Measurements from ENCODE around the gene OR10A6. TPM values are rescaled to one million over a fixed set of nuclear protein-coding genes. Genes with fewer than 3 reads are reported as not detected.

The OR10A6 gene, protein sequence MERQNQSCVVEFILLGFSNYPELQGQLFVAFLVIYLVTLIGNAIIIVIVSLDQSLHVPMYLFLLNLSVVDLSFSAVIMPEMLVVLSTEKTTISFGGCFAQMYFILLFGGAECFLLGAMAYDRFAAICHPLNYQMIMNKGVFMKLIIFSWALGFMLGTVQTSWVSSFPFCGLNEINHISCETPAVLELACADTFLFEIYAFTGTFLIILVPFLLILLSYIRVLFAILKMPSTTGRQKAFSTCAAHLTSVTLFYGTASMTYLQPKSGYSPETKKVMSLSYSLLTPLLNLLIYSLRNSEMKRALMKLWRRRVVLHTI
- polyA plus RNA-seq (2013, experiment 1 of 2; ENCODE audit: insufficient read length), result not detected
- polyA plus RNA-seq (2013, experiment 2 of 2; ENCODE audit: insufficient read length), result not detected

DNA sequence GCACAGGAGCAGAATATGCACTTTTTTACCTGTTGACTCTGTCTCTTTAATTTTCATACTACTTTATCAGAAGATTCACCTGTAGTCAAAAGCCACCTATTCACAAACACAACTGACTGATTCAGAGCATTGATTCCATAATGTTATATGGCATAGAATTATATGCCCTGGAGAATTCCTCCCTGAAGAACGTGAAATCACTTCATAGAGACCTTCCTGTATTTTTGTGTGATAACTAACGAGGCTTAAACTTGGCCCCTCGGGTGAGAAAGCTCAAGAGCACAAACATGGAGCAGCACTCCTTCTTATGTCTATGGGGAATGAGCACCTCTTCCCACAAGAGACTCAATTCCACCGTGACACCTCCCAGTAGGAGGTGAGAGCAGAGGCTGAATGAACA, at the start of gene OR10A6:
OR10A6 (minus strand) TSS at position 101 of the 400 bp plus-strand sequence. CDS start 2,606 bp downstream, outside the sequence.
- no peak for DNase-seq

DNA sequence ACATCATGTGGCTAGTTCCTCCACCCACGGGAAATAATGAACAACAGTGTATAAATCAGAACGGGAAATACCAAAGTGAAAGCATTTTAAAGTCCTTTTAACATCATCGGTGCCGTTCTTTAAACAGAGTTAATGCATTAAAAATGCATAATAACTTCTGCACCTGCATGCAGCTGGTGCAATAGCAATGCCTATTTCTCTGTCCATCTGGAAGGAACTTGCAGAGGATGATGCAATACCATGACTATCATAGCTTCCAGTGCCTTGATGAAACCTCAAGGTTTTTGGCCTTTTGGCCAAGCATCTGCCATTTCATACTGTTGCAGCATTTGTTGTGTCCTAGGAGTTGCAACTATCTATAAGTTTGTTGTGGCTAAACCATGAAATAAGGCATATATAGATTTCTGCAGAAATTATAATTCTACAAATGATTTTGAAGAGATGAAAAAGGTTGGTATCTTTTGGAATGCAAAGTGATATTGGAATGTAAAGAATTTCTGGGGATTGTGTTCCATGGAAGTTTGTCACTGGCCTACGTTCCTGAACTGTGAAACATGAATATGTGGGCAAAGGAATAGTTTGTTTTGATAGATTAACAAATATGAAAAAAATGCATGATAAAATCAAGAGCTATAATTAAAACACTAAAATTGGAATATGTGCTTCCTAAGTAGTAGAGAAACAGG, 46.3 kb upstream of the OR10A6 start:
- peak; percentile 90 for DNase-seq

DNA sequence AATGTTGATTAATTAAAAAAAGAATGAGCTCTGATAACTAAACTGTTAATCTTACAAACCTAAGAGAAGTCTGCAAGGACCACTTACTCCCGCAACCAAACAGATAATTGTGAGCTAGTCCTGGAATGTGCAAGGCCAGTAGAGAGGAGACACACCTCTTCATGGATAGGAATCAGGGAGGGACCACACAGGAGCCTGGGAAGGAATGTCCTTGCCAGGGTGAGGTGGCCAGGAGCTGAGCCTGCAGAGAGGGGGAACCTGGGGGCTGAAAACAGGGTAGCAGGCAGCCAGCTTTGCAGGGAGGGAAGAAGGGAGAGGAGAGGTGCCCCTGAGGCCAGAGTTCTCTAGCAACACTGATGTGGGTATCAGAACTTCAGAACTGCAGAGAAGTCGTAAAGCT, 43.6 kb upstream of the OR10A6 start:
- peak; percentile 34 for DNase-seq

DNA sequence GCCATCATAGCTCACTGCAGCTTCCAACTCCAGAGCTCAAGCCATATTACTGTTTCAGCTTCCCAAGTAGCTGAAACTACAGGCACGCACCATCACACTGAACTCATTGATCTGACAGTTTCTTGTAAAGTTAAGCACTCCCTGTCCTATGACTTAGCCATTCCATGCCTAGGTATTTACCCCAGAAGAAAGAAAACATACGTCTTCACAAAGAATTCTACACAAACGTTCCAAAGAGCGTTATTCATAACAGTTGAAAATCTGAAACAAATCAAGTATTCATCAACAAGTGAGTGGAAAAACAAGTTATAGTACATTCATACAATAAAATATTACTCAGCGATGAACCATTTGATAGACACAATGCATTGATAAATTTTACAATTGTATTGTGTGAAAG, 41.9 kb upstream of the OR10A6 start:
- peak; percentile 54 for DNase-seq

DNA sequence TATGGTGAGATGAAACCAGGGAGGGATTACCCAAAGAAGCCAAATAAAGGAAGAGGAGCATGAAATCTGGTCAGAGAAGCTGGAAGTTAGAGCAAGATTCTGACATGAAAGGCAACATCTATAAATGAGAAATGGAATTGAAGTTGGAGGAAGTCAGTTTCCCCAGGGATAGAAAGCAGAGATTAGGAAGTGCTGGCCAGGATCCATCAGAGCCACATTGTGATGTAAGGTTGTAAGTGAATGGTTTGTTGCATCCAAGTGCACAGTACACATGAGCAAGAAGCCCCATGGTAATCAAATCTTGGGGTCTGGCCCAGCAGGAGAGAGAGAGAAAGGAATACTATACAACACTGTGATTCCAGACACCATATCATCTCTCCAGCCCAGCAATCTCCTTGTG, 40.8 kb upstream of the OR10A6 start:
- DNase-seq, result no peak

DNA sequence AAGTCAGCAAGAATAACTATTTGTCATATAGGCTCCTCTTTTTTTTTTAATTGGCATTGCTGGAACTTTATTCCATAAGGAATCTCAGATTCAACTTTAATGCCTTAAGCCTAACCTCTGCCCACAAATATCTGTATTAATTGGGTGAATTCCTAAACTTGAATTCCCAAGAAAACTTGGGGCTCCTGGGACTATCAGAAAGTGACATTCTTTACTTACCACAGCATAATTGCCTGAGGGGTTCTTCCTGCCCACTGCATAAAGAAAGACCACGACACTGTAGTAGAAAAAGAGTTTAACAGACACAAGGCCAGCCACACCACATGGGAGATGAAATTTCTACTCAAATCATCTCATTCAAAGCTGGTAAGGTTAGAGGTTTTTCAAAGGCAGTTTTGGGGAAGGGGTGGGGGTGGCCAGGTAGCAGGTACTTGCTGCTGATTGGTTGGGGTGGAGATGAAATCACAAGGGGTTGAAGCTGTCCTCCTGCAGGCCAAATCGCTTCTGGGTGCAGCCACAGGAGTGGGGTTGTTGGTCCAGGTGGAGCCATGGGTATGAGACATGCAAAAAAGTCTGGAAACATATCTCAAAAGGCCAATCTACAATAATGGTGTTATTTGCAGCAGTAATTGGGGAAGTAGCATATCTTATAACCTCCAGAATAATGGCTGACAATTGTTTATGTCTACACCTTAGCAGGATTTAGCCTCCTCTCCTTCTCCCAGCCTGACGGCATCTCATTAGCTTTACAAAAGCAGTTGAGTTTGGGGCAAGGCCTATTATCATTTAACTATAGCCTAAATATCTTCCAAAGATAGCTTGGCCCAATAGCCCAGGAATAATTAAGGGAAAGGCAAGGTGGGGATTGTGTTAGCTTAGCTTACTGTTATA, 38.9 kb upstream of the OR10A6 start:
- DNase-seq, result peak; percentile 89

DNA sequence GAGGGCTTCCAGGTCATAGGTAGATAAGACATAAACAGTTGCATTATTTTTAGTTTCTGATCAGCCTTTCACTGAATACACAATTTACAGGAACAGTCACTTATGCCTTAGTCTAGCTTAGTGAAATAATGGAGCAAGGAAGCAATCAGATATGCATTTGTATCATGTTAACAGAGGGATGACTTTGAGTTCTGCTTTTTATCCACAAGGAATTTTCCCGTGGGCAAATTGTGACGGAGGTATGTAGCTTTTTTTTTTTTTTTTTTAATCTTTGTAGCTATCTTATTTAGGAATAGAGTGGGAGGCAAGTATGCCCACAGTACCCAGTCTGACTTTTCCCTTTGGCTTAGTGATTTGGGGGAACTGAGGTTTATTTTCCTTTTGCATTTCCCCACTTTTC, 37.6 kb upstream of the OR10A6 start:
- DNase-seq, result peak; percentile 39

DNA sequence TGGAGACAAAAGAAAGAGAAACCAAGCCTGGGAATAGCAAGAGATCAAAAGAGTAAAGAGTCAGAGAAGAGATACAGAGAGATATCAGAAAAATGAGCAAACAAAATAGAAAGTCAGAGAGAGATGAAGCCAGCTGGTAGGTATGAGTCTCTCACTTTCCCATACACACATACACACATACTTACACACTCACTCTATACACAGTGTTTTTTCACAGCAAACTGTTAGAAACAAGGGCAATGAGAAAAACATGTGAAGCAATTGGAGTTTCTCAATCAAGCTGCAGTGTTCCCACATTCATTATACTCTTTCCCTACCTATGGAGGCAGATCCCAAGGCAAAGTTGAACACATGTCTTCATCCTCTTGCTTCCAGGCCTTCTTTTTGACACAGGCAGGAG, 36.8 kb upstream of the OR10A6 start:
- peak; percentile 15 for DNase-seq

DNA sequence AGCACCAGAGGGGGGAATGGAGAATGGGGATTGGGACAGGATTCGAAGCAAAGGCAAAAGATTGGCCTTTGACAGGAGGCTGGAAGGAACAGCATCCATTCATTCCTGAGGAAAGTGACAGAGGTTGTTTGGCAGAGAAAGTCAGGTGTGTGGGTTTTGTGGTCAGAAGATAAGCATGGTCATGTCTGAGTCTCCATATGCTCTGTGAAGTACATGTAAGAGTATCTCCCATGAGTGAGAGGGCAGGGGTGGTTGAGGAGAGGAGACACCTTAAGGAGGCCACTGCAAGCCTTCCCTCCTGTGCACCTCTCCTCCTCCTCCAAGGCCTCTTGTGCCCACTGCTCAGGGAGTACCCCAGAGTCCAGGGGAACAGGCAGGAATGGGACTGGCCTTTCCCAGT, 36.0 kb upstream of the OR10A6 start:
- DNase-seq, result no peak

DNA sequence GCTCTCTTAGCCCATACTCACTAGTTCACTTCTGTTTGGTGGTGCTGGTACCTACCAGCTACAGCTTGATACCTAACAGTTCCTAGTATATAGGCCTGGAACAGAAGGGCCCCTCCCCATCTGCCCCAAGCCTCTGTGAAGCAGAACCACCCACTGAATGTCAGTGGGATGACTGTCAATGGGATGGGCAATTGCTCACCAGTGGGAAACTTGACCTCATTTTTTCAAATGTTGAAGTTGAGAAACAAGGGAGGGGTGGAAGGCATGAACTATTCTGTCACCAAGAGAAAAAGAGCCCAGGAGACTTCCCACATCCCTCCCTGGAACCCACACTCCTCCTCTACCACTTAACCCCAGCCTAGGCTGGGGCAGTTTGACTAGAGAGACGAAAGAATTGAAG, 34.3 kb upstream of the OR10A6 start, which contains the start of gene NLRP10:
NLRP10 (minus strand) TSS at position 62 of the 400 bp plus-strand sequence. CDS start 1,952 bp downstream, outside the sequence.
- peak; percentile 85 for DNase-seq

DNA sequence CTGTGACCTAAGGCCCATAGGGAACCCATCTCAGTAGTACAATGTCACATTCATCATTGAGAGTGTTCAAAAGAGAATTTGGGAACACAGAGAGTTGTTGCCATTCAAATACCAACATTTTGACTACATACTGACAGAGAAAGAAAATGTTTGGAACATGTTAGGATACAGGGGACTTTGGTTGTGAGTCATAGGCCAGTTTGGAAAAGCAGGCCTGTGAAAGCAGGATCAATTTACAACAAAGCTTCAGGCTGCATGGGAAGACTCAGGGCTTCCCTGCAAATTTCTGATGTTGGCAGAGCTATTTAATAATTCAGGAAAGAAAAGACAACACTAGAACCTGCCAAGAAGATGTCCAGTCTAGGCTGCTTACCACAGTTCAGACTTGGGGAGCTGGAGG, 33.8 kb upstream of the OR10A6 start:
- peak; percentile 76 for DNase-seq

DNA sequence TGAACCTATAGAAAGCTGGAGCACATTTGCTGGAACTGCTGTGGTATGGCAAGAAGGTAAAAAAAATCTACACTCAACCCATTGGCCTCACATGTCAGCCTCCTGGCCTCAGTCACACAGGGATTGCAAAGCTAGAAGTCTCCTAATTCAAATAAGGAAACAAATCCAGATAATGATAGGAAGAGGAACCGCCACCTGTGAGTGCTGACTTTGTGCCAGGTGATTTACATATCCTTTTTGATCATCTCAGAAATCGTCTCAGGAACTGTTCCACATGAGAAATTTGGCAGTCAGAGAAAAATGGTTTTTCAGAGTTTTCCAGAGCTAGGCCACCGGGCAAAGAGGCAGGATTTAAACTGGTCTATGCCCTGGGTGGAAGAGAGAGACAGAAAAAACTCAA, 33.2 kb upstream of the OR10A6 start:
- DNase-seq, result no peak

DNA sequence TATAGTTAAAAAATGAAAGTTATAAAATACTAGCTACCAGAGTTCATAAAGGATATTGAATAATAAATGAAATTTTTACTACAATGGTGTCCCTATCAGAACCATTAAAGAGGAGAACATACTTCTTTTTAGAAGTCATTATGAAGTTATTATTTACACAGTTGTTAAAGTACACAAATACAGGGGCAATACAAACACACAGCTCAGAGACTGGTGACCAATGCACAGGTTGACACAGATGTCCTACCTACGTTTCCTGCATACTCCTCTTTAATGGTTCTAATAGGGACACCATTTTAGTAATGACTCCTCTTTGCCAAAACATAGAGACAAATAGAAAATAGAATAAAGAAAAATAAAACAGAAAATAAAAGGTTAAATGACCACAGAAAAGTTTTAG, 24.1 kb upstream of the OR10A6 start:
- DNase-seq, result no peak

DNA sequence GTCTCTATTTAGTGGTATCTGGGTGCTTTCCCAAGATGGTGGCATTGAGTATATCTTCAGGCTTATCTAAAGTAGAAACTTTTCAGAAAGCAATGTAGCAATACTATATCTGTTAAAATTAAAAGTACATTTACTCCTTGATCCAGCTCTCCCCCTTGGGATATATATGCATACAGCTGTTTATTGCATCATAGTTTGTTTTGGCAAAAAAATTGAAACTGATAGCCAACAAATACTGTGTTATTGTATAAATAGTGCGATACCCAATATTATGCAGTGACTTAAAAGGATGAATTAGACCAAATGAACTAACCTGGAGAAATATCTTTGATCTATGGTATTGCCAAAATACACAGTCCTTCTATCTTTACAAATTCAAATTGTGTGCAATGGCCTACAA, 18.9 kb upstream of the OR10A6 start:
- no peak for DNase-seq

DNA sequence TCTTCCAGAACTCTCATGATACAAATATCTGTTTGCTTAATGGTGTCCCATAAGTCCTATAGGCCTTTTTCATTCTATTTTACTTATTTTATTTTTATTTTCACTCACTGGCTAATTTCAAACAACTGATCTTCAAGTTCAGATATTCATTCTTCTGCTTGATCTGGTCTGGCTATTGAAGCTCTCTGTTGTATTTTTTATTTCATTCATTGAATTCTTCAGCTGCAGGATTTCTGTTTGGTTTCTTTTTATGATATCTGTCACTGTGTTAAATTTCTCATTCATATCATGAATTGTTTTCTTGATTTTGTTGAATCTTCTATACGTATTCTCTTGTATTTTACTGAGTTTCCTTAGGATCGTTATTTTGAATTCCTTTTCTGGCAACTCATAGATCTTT, 13.1 kb upstream of the OR10A6 start:
- DNase-seq, result no peak

DNA sequence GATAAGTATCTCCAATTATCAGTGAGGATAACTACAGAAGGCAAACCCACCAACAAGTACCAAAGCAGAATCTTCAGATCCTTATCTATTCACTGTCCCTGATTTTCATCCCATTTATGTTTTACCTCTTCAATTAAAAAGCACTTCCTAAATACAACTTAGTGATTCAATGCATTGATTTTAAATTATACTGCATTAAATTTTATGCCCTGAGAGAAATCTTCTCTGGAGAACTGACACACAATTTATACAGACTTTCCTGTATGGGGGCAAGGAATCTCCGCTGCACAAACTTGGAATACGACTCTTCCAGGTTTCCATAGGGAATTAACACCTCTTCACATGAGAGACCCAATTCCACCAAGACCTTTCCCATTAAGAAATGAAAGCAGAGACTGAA, 10.5 kb upstream of the OR10A6 start, which contains the start of gene OR10A3:
OR10A3 (minus strand) TSS at position 101 of the 400 bp plus-strand sequence. CDS start 2,188 bp downstream, outside the sequence.
- DNase-seq, result no peak

DNA sequence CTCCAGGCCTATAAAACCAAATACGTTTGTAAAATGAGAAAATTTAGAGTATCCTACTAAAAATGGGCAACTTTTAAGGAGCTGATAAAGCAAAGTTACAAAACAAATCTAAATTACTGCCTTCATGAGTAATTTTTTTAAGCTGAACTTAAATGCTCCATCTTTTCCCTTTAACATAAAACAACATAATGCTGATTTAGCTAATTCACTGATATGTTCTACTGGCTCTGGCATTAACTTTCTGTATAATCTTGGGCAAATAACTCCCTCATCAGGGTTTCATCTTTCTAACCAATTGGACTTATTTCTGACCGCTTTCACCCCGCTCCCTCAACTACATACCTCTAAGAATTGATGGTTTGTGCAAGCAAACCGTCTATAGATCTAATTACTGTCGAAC, 10.1 kb upstream of the OR10A6 start:
- DNase-seq, result no peak

DNA sequence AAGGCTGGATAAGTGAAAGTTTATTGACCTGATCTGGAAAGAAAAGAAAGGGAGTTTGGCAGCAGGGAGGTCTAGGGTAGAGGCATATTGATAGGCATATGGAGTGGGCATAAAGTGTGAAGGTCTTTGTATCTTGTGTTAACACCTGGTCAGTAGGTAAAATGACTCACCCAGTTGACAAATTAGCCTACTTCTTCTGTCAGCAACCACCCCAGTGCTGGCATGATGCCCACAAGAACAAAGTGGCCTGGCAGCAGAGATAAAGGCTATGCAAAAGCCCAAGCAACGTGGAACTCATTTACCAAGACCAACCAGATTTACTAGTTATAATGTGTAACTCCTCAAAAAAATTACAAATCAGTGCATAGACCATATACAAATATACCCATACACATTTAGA, 5.5 kb upstream of the OR10A6 start:
- no peak for DNase-seq

DNA sequence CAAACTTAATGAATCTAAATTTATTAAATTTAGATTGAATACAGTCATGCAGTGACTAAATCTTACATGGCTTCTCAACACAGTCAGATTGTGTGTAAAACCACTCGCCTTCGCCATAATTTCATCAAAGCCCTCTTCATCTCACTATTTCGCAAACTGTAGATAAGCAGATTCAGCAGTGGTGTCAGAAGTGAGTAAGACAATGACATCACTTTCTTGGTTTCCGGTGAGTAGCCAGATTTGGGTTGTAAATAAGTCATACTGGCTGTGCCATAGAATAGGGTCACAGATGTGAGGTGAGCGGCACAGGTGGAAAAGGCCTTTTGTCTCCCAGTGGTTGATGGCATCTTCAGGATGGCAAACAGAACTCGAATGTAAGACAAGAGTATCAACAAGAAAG, 3.4 kb downstream of the OR10A6 start:
- DNase-seq, result no peak

DNA sequence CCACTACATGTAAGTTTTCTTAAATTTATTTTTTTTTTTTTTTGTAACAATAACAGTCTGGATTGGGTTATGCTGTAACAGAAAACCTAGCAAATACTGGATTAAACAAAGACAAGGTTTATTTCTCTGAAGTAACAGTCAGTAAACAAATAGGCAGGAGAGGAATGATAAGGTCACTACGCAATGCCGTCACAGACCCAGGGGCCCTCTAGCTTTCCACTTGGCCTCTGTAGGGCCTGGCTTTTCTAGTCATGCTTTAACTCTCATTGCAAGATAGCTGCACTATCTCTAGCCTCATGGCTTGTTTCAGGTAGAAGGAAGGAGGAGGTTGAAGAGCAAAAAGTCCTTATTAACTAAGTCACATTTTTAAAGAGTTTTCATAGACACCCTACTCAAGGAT, 6.5 kb downstream of the OR10A6 start:
- no peak for DNase-seq

DNA sequence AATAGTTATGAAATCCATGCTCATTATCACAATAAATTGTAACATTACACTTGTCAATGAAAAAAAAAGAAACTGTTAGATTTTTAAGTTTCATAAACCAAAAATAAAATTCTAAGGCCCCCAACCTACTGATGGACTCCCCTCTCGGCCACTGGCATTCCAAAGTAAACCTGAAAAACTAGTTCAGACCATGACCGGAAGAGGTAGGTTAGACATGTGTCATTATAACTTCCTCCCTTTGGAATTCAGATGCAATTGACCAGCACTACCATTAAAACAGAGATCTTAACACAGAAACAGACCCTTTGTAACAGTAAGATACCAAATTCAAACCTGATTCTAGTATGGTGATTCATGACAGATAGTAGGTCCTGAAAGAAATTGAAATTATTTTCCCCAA, 12.9 kb downstream of the OR10A6 start:
- DNase-seq, result no peak

DNA sequence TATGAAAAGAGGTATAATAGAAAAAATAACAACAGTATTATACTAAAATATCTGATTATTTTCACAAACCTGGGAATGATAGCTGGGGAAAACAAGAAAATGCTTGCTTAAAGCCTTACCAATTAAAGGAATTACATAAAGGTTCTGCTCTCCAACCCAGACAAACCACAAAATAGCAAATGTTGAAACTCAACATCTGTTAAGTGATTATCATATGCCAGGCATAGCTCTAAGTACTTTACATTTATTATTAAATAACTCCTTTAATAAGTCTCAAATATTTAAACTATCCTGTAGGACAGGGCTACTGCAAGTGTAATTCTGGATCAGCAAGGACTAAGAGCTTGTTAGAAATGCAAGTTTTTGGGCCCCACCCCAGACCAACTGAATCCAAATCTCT, 20.1 kb downstream of the OR10A6 start:
- DNase-seq, result no peak

DNA sequence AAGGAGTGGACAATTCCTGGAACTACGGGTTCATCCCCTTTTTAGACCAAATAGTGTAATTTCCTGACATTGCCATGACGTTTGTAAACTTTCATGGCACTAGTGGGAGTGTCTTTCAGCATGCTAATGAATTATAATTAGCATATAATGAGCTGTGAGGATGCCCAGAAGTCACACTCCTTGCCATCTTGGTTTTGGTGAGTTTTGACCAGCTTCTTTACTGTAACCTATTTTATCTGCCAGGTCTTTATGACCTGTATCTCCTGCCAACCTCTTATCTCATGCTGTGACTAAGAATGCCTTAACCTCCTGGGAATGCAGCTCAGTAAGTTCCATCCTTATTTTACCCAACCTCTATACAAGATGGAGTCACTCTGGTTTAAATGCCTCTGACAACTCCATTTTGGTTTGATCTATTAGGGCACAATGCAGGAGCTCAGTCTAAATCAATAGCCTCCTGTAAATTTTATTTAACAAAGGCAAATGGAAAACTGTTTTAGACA, 20.7 kb downstream of the OR10A6 start:
- DNase-seq, result no peak

All from fibroblast of skin of scalp (primary cell).